ENCODE measurements around the gene NRROS.

NRROS gene

DNA sequence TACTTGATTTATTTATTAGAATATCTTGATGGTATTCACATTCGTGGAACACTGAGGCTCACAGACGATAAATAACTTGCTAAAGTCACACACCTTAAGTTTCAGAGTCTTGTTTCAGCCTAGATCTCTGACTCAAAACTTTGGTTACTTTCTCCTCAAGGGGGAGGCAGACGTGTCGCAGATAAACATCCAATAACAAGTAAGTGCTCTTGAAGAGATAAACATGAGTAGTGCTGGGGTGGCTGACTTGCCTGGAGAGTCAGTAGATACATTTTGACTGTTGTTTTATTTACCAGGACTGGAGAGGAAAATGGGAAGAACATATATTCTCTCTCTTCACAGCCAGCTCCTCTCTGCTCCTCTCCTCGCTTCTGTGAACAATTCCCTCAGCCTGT lies 39.8 kb upstream of the NRROS start:
- TF ChIP-seq, protein P1, sequence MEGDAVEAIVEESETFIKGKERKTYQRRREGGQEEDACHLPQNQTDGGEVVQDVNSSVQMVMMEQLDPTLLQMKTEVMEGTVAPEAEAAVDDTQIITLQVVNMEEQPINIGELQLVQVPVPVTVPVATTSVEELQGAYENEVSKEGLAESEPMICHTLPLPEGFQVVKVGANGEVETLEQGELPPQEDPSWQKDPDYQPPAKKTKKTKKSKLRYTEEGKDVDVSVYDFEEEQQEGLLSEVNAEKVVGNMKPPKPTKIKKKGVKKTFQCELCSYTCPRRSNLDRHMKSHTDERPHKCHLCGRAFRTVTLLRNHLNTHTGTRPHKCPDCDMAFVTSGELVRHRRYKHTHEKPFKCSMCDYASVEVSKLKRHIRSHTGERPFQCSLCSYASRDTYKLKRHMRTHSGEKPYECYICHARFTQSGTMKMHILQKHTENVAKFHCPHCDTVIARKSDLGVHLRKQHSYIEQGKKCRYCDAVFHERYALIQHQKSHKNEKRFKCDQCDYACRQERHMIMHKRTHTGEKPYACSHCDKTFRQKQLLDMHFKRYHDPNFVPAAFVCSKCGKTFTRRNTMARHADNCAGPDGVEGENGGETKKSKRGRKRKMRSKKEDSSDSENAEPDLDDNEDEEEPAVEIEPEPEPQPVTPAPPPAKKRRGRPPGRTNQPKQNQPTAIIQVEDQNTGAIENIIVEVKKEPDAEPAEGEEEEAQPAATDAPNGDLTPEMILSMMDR (IDR thresholded peaks at IDR 0.05; ENCODE audit: low read length), result no peak
- TF ChIP-seq EZH2phosphoT487 (IDR thresholded peaks at IDR 0.05; ENCODE audit: low read length) (no peak), EZH2 (optimal IDR thresholded peaks at IDR 0.05; ENCODE audit: low read depth, low read length) (no peak)
- Histone ChIP-seq H3K27me3 (replicated peaks; ENCODE audit: insufficient read depth, low read length) (no peaks in the 10 kb centered on the region; the same call in 1 of the 2 replicates), H3K9me3 (replicated peaks; ENCODE audit: insufficient read depth, low read length) (no peaks in the 10 kb centered on the region), H3K79me2 (ENCODE audit: low read length) (no peaks in the 10 kb centered on the region), H3F3A (ENCODE audit: insufficient read depth, low read length) (no peaks in the 10 kb centered on the region), H2AFZ (ENCODE audit: low read length) (0 out of 2 replicates have a peak overlapping the region, but pooled peaks have one; percentile 22), H3K4me1 (ENCODE audit: low read length) (no peaks in the 10 kb centered on the region; the same call in 1 of the 2 replicates), H3K9me2 (replicated peaks; ENCODE audit: insufficient read depth, low read length) (no peaks in the 10 kb centered on the region), H3K9ac (ENCODE audit: low read length) (no peak overlapping the region), H3K4me2 (ENCODE audit: low read depth, low read length) (no peak overlapping the region), H3K27ac (ENCODE audit: low read length) (no peak overlapping the region), H3K4me3 (ENCODE audit: low read length) (no peak overlapping the region), H4K20me1 (ENCODE audit: insufficient read depth, low read length) (no peaks in the 10 kb centered on the region), H3K36me3 (replicated peaks; ENCODE audit: insufficient read depth, low read length) (no peaks in the 10 kb centered on the region)
- DNase-seq, result no peak

DNA sequence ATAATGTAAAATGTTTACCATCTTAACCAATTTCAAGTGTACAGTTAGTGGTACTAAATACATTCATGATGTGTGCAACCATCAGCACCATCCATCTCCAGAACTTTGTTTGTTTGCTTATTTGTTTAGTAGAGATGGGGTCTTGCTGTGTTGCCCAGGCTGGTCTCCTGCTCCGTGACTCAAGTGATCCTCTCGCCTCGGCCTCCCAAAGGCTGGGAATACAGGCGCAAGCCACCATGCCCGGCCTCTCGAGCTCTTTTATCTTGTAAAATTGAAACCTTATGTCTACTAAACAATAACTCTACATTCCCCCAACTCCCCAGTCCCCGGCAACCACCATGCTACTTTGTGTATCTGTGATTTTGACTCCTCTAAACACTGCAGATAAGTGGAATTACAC lies 39.1 kb upstream of the NRROS start:
- Histone ChIP-seq H3K27ac (ENCODE audit: low read length) (no peak overlapping the region), H4K20me1 (ENCODE audit: insufficient read depth, low read length) (no peaks in the 10 kb centered on the region), H3K4me1 (ENCODE audit: low read length) (no peaks in the 10 kb centered on the region; the same call in 1 of the 2 replicates), H3K9me3 (replicated peaks; ENCODE audit: insufficient read depth, low read length) (no peaks in the 10 kb centered on the region), H3K4me2 (ENCODE audit: low read depth, low read length) (no peak overlapping the region), H3K79me2 (ENCODE audit: low read length) (no peaks in the 10 kb centered on the region), H3K27me3 (replicated peaks; ENCODE audit: insufficient read depth, low read length) (no peaks in the 10 kb centered on the region; the same call in 1 of the 2 replicates), H3K9ac (ENCODE audit: low read length) (no peak overlapping the region), H3F3A (ENCODE audit: insufficient read depth, low read length) (no peaks in the 10 kb centered on the region), H3K9me2 (replicated peaks; ENCODE audit: insufficient read depth, low read length) (no peaks in the 10 kb centered on the region), H2AFZ (ENCODE audit: low read length) (no peak overlapping the region), H3K36me3 (replicated peaks; ENCODE audit: insufficient read depth, low read length) (no peaks in the 10 kb centered on the region), H3K4me3 (ENCODE audit: low read length) (no peak overlapping the region)
- TF ChIP-seq EZH2phosphoT487 (IDR thresholded peaks at IDR 0.05; ENCODE audit: low read length) (no peak), EZH2 (optimal IDR thresholded peaks at IDR 0.05; ENCODE audit: low read depth, low read length) (no peak)
- TF ChIP-seq, protein P1 (IDR thresholded peaks at IDR 0.05; ENCODE audit: low read length), result no peak
- DNase-seq, result no peak

DNA sequence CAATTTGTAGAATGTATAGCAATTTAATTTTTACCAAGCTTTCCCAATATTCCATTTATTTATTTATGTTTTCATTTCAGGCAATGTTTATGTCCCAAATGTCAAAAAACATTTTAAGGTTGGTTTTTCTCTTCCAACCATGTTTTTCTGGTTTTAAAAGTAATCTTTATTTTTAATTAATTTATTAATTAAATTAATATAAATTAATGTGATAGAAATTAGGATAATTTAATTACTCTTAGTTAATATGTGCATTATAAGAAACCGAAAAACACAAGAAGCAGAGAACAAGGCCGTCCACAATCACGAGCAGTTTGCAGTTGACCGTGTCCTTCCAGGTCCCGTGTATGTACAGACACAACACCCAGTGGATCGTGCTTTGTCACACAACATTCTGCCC lies 36.8 kb upstream of the NRROS start:
- no peak overlapping the region for H3K4me2 ChIP-seq (ENCODE audit: low read depth, low read length)
- H3K4me3 ChIP-seq (ENCODE audit: low read length), result no peak overlapping the region
- no peaks in the 10 kb centered on the region; the same call in 1 of the 2 replicates for H3K4me1 ChIP-seq (ENCODE audit: low read length)
- no peak for DNase-seq
- H3K36me3 ChIP-seq (replicated peaks; ENCODE audit: insufficient read depth, low read length), result no peaks in the 10 kb centered on the region
- TF ChIP-seq EZH2 (optimal IDR thresholded peaks at IDR 0.05; ENCODE audit: low read depth, low read length) (no peak), EZH2phosphoT487 (IDR thresholded peaks at IDR 0.05; ENCODE audit: low read length) (no peak)
- TF ChIP-seq, protein P1 (IDR thresholded peaks at IDR 0.05; ENCODE audit: low read length), result no peak
- no peak overlapping the region for H3K9ac ChIP-seq (ENCODE audit: low read length)
- no peaks in the 10 kb centered on the region for H3F3A ChIP-seq (ENCODE audit: insufficient read depth, low read length)
- H3K27me3 ChIP-seq (replicated peaks; ENCODE audit: insufficient read depth, low read length), result no peaks in the 10 kb centered on the region
- no peaks in the 10 kb centered on the region for H3K9me2 ChIP-seq (replicated peaks; ENCODE audit: insufficient read depth, low read length)
- H3K27ac ChIP-seq (ENCODE audit: low read length), result no peak overlapping the region
- H2AFZ ChIP-seq (ENCODE audit: low read length), result no peak overlapping the region
- no peaks in the 10 kb centered on the region for H3K79me2 ChIP-seq (ENCODE audit: low read length)
- no peaks in the 10 kb centered on the region for H3K9me3 ChIP-seq (replicated peaks; ENCODE audit: insufficient read depth, low read length)
- H4K20me1 ChIP-seq (ENCODE audit: insufficient read depth, low read length), result no peaks in the 10 kb centered on the region

Data from MM.1S (cell line).